ENCODE measurements around the gene SRP68. TPM values are rescaled to one million over a fixed set of nuclear protein-coding genes. Genes with fewer than 3 reads are reported as not detected.

Gene SRP68
- total and polyA plus RNA-seq, 2 of the 8 experiments (the other 6 are each of a cell fraction or from before 2014, with no cell fraction given), result 57.7 to 83.5 TPM

DNA sequence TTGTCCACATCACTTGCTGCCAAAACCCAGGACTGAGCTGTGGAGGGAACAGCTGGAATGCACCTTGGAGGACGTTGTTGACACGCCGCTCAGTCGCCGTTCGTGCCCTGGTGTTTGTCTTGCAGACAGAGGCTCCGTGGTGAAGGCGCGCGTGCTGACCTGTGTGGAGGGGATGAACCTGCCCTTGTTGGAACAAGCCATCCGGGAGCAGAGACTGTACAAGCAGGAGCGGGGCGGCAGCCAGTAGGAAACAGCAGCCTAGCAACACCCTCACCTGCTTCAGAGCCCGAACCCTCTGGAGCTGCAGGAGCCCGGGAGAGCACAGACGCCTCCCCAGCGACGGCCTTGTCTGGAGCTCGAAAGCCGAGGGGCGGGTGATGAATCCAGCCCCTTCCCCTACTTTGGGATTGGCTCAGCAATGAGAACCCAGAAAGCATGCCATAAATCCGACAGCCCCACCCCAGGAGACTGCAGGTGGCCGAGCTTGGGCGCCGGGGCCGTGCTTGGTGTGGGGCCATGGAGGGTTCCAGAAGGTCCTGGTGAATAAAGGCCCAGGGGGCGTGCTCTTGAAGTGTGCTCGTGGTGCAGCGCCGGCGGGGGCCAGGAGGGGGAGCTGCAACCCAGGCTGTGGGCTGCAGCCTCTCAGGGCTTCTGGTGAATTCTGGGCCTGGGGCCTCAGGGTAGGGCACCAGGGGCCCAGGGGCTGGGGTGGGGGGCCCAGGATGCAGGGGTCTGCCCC is 72.1 kb downstream of the SRP68 start (continued):
- TF ChIP-seq SP2 (IDR thresholded peaks at IDR 0.05; ENCODE audit: low read length) (no peak), EGR1 (IDR thresholded peaks at IDR 0.05; ENCODE audit: borderline replicate concordance, low read depth, low read length) (no peak), KDM4A (IDR thresholded peaks at IDR 0.05; ENCODE audit: low read depth, low read length, severe bottlenecking) (no peak), RBBP5 (IDR thresholded peaks at IDR 0.05; ENCODE audit: borderline replicate concordance, low read depth, low read length) (no peak), SUZ12 (IDR thresholded peaks at IDR 0.05; ENCODE audit: low read length) (no peak), BRCA1 (IDR thresholded peaks at IDR 0.05; ENCODE audit: low read depth, low read length) (no peak), FOSL1 (IDR thresholded peaks at IDR 0.05; ENCODE audit: insufficient read depth, low read depth, low read length) (no peak)
- TF ChIP-seq, protein P1, sequence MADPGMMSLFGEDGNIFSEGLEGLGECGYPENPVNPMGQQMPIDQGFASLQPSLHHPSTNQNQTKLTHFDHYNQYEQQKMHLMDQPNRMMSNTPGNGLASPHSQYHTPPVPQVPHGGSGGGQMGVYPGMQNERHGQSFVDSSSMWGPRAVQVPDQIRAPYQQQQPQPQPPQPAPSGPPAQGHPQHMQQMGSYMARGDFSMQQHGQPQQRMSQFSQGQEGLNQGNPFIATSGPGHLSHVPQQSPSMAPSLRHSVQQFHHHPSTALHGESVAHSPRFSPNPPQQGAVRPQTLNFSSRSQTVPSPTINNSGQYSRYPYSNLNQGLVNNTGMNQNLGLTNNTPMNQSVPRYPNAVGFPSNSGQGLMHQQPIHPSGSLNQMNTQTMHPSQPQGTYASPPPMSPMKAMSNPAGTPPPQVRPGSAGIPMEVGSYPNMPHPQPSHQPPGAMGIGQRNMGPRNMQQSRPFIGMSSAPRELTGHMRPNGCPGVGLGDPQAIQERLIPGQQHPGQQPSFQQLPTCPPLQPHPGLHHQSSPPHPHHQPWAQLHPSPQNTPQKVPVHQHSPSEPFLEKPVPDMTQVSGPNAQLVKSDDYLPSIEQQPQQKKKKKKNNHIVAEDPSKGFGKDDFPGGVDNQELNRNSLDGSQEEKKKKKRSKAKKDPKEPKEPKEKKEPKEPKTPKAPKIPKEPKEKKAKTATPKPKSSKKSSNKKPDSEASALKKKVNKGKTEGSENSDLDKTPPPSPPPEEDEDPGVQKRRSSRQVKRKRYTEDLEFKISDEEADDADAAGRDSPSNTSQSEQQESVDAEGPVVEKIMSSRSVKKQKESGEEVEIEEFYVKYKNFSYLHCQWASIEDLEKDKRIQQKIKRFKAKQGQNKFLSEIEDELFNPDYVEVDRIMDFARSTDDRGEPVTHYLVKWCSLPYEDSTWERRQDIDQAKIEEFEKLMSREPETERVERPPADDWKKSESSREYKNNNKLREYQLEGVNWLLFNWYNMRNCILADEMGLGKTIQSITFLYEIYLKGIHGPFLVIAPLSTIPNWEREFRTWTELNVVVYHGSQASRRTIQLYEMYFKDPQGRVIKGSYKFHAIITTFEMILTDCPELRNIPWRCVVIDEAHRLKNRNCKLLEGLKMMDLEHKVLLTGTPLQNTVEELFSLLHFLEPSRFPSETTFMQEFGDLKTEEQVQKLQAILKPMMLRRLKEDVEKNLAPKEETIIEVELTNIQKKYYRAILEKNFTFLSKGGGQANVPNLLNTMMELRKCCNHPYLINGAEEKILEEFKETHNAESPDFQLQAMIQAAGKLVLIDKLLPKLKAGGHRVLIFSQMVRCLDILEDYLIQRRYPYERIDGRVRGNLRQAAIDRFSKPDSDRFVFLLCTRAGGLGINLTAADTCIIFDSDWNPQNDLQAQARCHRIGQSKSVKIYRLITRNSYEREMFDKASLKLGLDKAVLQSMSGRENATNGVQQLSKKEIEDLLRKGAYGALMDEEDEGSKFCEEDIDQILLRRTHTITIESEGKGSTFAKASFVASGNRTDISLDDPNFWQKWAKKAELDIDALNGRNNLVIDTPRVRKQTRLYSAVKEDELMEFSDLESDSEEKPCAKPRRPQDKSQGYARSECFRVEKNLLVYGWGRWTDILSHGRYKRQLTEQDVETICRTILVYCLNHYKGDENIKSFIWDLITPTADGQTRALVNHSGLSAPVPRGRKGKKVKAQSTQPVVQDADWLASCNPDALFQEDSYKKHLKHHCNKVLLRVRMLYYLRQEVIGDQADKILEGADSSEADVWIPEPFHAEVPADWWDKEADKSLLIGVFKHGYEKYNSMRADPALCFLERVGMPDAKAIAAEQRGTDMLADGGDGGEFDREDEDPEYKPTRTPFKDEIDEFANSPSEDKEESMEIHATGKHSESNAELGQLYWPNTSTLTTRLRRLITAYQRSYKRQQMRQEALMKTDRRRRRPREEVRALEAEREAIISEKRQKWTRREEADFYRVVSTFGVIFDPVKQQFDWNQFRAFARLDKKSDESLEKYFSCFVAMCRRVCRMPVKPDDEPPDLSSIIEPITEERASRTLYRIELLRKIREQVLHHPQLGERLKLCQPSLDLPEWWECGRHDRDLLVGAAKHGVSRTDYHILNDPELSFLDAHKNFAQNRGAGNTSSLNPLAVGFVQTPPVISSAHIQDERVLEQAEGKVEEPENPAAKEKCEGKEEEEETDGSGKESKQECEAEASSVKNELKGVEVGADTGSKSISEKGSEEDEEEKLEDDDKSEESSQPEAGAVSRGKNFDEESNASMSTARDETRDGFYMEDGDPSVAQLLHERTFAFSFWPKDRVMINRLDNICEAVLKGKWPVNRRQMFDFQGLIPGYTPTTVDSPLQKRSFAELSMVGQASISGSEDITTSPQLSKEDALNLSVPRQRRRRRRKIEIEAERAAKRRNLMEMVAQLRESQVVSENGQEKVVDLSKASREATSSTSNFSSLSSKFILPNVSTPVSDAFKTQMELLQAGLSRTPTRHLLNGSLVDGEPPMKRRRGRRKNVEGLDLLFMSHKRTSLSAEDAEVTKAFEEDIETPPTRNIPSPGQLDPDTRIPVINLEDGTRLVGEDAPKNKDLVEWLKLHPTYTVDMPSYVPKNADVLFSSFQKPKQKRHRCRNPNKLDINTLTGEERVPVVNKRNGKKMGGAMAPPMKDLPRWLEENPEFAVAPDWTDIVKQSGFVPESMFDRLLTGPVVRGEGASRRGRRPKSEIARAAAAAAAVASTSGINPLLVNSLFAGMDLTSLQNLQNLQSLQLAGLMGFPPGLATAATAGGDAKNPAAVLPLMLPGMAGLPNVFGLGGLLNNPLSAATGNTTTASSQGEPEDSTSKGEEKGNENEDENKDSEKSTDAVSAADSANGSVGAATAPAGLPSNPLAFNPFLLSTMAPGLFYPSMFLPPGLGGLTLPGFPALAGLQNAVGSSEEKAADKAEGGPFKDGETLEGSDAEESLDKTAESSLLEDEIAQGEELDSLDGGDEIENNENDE (IDR thresholded peaks at IDR 0.05; ENCODE audit: insufficient replicate concordance, low read length), result no peak
- TF ChIP-seq, protein P2, sequence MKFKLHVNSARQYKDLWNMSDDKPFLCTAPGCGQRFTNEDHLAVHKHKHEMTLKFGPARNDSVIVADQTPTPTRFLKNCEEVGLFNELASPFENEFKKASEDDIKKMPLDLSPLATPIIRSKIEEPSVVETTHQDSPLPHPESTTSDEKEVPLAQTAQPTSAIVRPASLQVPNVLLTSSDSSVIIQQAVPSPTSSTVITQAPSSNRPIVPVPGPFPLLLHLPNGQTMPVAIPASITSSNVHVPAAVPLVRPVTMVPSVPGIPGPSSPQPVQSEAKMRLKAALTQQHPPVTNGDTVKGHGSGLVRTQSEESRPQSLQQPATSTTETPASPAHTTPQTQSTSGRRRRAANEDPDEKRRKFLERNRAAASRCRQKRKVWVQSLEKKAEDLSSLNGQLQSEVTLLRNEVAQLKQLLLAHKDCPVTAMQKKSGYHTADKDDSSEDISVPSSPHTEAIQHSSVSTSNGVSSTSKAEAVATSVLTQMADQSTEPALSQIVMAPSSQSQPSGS (IDR thresholded peaks at IDR 0.05; ENCODE audit: low read length), result no peak

Measured in H1 (cell line).